ENCODE measurements around the gene TSKU. TPM values are rescaled to one million over a fixed set of nuclear protein-coding genes. Genes with fewer than 3 reads are reported as not detected.
"Not testable (repeated sequence)": the region's sequence is repeated elsewhere in the genome, so short reads cannot be mapped to it uniquely, and the experiment has no call there.

The TSKU gene
- total RNA-seq, 1 experiment from 2014 or later, result 45.2 TPM

DNA sequence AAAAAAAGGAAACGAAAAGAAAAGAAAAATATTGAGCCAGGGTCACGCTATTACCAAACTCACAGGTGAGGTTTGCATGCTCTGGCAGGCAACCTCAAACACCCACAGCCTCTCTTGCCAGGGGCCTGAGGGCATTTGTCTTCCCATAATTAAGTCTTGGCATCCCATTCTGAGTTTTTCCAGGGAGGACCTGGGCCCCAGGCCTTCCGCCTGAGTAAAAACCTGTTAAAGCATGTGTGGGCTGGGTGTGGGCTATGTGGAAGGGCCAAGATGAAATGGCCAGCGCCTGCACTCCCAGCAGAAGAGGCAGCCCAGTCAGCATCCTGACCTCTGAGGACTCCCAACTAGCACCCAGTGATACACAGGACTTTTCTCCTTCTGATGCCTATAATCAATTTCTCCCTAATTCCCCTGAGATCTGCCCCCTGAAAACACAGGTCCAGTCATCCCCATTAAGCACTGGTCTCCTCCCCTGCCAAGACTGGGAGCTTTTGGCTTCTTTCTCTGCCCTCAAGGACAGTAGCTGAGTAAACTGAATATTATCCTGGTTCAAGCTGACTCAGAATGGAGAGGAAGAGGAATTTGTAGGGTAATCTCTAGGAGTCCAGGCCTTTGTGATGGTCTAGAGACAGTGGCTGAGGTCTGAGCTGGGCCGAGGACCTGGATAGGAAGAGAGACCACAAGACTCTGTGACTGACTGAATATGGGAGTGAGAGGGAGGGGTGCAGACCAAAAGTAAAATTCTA, 42.0 kb downstream of the TSKU start:
- DNase-seq (ENCODE audit: low read depth), result peak; percentile 93

DNA sequence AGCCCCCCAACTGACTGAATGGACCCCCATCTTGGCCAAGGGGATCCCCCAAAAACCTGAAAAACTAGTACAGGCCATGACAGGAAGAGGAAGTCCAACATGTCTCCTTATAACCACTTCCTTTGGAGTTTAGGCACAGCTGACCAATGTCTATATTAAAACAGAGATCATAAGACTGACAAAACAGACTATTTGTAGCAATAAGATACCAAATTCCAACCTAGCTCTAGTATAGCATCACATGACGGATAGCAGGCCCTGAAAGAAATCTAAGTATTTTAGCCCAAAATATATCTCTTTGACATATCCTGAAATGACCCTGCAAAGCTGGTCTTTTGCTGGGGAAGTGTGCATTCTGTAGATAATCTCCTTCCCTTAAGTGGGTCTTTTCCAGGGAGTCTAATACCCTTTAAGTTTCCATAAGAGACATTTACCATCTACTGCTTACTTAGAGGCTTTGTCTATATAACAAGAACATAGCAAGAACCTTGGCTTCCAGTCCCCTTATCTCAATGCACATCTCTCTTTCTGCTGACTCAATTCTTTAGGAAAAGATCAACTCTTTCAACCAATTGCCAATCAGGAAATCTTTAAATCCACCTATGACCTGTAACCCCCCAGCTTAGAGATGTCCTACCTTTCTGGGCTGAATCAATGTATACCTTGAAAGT, 42.7 kb downstream of the TSKU start:
- no peak for DNase-seq (ENCODE audit: low read depth)

DNA sequence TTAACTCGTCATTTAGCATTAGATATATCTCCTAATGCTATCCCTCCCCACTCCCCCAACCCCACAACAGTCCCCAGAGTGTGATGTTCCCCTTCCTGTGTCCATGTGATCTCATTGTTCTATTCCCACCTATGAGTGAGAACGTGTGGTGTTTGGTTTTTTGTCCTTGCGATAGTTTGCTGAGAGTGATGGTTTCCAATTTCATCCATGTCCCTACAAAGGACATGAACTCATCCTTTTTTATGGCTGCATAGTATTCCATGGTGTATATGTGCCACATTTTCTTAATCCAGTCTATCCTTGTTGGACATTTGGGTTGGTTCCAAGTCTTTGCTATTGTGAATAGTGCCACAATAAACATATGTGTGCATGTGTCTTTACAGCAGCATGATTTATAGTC, 43.4 kb downstream of the TSKU start:
- not testable (repeated sequence) for DNase-seq (ENCODE audit: low read depth)

DNA sequence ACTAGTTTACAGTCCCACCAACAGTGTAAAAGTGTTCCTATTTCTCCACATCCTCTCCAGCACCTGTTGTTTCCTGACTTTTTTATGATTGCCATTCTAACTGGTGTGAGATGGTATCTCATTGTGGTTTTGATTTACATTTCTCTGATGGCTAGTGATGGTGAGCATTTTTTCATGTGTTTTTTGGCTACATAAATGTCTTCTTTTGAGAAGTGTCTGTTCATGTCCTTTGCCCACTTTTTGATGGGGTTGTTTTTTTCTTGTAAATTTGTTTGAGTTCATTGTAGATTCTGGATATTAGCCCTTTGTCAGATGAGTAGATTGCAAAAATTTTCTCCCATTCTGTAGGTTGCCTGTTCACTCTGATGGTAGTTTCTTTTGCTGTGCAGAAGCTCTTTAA, 43.8 kb downstream of the TSKU start:
- DNase-seq (ENCODE audit: low read depth), result not testable (repeated sequence)

DNA sequence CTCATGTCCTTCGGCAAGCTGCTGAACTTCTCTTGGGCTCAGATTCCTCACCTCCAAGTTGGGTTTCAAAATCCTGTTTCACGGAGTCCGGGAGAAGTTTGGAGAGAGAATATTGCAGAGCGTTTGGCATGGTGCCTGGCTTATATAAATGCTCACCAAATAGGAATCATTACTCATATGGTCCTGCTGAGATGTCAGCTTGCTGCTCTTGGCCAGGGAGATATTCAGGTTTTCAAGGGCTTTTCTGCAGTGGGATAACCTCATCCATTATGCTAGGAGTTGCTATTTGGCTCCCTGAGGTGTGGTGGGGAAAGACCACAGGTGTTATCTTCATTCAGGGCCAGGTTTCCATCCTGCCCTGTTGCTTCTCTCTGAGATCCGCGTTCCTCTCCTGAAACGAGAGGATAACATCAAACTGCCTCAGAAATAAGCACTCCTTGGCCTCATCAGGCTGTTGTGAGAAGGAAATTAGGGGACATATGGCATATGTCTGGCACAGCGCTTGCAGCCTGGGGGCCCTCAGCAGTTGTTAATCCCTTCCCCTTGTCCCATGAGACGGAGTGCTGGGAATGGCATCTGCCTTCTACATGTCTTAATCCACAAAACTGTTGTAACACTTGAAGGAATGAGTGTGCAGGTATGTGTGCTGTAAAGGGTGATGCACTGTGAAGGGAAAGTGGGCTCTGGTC, 47.6 kb downstream of the TSKU start:
- peak; percentile 68 for DNase-seq (ENCODE audit: low read depth)

DNA sequence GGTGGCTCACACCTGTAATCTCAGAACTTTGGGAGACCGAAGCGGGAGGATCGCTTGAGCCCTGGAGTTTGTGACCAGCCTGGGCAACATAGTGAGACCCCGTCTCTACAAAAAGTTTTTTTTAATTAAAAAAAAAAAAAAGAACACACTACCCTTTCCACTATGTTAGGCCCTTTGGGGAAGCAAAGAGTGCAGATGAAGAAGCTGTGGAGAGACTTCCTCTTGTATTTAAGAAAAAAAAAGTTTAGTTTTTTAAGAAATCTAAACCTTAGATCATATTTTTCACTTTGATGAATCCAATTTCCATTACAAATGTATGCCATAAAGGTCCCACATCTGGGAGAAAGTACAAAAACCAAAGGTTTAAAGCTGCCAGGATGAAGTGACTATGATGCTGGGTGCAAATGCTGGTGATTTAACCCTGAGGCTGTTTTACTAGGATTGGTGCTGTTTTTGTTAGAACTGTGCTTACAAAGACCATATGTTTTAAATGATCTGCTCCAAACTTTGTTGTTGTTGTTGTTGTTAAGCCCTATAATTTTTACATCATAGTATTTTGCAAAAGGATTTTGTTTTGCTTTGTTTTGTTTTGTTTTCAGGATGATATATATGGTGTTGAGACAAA, 48.6 kb downstream of the TSKU start:
- peak; percentile 59 for DNase-seq (ENCODE audit: low read depth)

DNA sequence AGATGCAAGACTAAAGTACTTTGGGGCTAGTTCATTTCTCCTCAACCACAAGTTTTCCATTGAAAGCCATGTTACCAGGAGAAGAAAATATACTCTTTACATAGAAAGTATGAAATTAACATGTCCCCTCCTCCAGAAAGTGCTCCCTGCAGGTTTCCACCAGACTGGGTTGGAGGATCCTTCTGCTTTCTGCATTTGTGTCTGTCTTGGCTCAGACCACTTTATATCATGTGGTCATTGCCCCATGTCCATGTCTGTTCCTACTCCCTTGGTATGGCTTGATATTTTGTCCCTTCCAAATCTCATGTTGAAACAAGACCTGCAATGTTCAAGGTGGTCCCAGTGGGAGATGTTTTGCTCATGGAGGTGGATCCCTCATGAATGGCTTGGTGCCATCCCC, 49.2 kb downstream of the TSKU start:
- no peak for DNase-seq (ENCODE audit: low read depth)

DNA sequence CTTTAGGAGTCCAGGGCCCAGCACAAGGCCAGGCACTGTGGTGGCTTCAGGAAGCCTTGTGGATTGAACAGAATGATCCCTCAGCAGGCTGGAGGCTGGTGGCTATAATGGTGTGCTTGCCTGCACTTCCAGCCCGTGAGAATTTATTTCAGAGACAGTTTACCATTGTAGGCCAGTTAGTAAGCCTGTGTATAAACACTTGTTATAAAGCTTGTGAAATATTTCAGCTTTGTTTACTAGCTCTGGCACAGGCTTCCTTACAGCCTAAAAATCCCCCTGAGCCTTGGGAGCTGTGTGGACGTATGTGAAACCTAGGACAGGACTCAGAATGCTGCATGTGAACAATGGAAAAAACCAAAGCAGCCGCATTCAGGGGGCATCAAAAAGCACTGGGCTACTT, 51.0 kb downstream of the TSKU start:
- DNase-seq (ENCODE audit: low read depth), result no peak

DNA sequence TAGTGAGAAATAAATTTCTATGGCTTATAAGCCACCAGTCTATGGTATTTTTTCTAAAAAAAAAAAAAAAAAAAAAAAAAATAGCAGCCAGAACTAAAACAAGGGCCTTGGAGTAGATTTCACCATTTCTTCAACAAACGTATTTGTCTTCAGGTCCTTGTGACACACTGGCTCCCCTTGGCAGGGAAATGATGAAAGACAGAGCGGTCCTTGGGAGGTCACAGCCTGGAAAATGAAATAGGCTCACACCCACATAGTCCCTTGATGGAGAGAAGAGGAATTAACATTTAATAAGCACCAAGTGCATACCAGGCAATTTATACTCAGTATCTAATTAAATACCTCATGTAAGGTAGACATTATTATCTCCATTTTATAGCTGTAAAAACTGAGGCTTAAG, 51.9 kb downstream of the TSKU start:
- no peak for DNase-seq (ENCODE audit: low read depth)

DNA sequence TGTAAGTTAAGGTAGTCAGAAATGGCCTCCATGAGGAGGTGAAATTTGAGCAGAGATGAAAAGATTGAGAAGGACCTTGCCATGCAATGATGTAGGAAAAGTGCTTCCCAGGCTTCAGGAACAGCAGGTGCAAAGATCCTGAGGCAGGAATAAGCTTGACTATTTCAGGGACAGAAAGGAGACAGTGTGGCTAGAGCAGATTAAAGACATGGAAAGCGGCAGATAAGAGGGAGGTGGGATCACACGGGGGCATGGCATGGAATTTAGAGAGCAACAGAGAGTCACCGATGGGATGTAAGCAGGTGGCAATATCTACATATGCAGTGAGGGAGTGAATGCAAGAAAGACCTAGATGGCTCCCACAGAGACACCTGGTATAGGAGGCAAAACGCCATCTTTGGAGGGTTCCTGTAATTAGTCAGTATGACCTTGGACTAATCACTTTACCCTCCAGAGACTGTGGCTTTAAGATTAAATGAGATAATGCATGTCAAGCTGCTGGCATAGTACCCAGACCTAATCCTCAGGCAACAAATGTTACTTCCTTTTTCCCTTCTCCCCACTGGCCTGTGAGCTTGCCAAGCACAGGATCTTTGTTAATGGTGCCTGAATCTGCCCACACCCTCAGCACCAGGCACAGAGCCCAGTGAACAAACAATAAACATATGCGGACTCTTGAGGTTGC, 52.9 kb downstream of the TSKU start:
- peak; percentile 99 for DNase-seq (ENCODE audit: low read depth)

DNA sequence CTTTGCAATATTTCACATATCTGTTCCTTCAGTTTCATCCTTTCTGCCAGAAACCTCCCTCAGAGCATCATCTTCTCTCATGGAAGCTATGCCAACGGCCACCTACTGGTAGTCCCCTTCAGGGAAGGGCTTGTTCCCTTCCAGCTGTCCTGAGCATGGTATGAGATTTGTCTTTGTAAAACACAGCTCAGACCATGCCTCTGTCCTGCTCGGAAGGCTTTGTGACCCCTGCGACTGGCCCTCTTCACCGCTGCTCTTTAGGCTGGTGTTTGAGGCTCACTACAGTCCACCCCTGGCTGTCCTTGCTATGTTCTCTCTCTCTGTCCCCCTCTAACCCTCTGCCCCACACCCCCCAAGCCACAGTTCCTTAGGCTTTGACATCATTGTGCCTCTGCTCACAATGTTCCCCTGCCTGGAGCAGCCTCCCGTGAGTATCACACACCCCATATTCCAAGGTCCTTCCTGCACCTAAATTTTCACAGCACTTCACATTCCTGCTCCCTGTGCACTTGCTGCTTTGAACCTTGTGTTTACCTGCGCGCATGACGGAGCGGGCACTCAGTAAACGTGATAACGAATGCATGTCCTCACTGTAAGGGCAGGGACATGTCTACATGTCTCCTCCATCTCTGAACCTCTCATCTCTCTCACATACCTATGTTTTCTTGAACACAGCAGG, 53.6 kb downstream of the TSKU start:
- DNase-seq (ENCODE audit: low read depth), result no peak

DNA sequence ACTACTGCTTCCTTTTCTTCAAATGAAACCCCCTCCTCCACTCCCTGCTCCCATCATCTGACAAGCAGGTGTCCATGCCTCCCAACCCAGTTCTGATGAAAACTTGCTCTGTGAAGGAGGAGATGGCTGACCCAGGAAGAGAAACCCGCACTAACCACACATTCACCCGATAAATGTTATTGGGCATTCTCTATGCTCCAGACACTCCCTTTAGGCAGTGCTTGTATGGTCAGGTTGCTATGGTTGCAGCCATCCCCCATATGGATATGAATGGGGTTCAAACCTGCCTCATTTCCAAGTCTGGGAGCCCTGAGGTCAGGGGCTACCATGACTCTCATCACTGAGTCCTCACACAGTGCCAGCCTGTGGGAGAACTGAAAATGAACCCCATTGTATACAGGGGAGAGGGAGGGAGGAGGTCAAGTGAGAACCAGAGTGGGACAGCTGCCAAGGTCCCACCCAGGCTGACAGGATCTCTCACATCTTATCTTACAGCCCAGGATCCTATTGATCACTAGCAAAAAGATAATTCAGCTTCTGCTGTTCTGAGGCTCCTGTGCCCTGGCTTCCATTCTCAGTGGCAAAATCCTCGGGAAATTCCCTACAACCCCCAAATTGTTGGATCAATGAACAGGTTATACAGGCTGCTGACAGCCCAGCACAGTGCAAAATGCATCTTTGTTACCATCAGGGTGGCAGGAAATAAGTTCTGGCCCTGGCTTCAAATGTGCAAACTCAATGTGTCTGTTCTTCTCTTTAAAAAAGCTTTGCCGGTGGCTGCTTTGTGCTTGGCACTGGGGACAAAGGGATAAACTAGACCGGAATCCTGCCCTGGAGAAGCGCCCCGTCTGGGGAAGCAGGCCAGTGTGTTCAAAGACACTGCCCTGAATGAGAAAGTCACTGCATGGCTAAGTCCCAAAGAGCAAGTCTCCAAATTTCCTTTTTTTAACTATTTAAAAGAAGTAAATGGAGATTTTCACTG, 54.8 kb downstream of the TSKU start:
- DNase-seq (ENCODE audit: low read depth), result no peak

DNA sequence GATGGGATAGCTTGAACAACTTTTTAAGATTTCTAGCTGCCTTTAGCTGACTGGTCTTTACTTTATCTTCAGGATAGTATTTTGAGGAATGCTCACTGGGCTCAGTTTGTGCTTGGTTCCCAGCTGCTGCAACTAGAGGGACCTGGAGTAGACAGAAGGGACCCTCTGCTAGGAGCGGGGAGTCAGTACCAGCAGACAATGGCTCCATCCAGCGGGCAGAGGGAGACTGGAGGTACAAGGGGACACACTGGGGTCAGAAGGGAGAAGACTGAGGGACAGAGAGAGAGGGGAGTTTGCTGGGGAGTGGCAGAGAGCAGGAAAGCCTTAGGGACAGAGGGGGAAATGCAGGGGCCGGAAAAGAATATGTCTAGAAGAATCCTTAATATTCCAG, 55.5 kb downstream of the TSKU start:
- DNase-seq (ENCODE audit: low read depth), result peak; percentile 53

DNA sequence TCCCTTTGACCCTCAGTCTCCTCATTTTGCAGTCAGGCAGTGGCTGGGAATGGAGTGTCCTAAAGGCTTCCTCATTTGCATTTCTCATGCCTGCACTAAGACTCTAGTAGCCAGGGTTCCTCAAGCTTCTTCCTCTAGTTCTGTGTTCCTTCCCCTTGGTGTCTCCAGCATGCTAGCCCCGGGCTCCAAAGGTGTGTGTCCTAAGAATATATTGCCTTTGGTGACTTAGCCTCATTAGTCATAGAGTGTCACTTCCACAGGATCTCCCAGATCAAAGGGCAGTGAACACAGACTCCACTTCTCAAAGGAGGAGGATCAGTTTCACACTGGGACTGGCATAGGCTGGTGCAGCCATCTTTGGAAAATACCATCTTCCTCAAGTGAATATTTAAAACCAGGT, 56.2 kb downstream of the TSKU start:
- DNase-seq (ENCODE audit: low read depth), result no peak

DNA sequence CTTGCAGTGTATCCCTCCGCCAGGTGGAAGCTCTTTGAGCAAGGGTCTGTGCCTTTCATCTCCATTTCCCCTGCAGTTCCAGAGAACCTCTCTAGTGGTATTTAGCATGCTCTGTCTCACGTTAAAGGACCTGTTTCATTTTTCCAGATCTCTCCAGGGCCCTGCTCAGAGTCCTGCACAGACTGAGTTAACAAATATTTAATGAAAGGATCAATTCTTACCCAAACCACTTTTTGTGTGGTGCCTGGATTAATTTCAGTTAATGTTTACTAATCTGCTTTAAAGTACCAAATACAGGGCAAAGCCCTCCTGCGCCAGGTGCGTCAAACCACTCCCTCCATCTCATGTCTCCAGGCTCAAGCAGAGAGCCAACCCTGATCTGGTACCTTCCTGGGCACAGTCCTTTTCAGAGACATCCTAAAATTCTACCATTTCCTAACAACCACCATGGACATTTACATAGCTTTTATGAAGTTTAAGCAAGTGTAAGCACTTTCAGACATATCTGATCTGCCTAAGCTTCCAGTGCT, 58.8 kb downstream of the TSKU start:
- no peak for DNase-seq (ENCODE audit: low read depth)

DNA sequence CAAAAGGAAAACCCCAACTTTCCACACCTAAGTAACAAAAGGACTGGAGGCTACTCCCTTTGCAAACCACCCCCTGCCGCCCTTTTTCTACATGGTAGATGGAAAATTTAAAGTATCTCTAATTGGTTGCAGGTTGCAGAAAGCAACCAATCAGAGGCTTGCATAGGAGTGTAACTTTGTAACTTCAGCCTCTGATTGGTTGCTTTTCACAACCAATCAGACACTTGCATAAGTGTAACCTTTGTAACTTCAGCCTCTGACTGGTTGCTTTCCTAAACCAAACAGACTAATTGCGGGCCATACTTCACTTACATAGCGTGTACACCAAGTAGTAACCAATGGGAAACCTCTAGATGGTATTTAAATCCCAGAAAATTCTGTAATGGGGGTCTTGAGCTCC, 60.8 kb downstream of the TSKU start:
- no peak for DNase-seq (ENCODE audit: low read depth)

DNA sequence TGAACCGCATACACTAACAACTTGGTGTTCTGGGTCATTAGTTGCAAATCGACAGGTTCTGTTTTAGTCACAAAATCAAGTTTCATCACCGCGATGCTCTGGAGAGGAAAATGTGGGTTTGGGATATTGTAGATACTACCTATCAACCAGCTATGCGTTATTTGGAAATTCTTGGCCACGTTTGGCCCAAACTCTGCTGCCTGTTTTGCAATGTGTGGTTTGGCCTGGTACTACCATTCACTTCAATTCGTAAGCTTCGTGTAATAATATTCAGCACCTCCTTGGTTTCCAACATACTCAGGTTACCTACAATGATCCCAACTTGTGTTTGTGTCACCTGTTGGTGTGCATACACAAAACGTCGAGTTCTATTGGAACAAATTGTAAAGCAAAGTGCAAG, 61.4 kb downstream of the TSKU start:
- DNase-seq (ENCODE audit: low read depth), result no peak

DNA sequence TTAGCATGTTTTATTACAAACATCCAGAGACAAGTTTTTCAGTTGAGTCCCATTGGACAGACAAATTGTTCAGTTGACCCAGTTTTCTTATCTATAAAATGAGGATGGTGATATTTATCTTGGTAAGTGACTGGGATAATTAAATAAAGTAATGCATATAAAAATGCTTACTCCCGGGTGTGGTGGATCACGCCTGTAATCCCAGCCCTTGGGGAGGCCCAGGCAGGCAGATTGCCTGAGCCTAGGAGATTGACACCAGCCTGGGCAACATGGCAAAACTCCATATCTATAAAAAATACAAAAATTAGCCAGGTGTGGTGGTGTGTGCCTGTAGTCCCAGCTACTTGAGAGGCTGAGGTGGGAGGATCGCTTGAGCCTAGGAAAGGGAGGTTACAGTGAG, 61.9 kb downstream of the TSKU start:
- DNase-seq (ENCODE audit: low read depth), result no peak

DNA sequence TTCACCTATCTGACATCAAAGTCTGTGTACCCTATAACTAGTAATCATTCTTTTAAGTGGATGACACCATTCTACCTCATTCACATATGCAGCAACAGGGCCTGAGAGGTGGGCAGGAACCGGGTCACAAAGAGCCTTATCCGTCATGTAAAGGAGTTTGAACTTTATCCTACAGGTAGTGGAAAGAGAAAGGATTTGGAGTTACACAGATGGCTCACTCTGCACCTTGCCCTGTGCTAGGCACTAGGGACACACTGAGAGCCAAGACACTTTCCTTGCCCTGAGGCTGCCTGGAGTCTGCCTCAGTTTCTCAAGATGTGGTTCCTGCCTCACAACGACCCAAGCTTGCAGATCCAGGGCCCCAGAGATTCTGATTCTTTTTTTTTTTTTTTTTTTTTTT, 63.3 kb downstream of the TSKU start:
- DNase-seq (ENCODE audit: low read depth), result no peak
